ENCODE data around the gene FBXL14.

FBXL14 gene

DNA sequence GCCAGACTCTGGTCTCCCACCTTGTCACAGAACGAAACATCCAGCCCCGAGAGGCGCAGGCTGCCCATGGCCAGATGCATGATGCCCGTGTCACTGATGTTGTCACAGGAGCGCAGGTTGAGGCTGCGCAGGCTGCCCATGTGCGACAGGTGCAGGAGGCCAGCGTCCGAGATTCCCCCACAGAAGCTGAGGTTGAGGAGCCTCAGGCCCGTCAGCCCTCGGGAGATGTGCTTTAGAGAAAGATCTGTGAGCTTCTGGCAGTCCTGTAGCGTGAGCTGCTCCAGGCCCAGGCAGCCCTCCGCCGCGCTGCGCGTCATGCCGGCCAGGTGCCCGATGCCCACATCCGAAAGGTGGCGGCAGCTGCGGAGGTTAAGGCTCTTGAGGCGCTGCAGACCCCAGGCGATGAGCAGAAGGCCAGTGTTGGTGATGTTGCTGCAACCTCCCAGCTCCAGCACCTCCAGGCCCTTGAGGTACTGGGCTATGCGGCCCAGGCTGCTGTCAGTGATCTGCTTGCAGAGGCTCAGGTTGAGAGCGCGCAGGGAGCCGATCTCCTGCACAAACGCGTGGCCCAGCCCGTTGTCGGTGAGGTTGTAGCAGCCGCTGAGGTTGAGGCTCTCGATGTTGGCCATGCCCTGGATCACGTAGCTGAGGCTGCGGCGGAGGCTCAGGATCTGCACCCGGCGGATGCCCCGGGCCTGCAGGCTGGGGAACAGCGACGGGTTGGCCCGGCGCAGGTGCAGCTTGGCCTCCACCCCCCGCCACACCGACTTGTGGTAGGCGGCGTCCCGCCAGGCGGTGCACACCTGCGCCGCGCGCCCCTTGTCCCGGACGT is 991 bp downstream of the FBXL14 start:
- no peak for DNase-seq (ENCODE audit: low spot score)

DNA sequence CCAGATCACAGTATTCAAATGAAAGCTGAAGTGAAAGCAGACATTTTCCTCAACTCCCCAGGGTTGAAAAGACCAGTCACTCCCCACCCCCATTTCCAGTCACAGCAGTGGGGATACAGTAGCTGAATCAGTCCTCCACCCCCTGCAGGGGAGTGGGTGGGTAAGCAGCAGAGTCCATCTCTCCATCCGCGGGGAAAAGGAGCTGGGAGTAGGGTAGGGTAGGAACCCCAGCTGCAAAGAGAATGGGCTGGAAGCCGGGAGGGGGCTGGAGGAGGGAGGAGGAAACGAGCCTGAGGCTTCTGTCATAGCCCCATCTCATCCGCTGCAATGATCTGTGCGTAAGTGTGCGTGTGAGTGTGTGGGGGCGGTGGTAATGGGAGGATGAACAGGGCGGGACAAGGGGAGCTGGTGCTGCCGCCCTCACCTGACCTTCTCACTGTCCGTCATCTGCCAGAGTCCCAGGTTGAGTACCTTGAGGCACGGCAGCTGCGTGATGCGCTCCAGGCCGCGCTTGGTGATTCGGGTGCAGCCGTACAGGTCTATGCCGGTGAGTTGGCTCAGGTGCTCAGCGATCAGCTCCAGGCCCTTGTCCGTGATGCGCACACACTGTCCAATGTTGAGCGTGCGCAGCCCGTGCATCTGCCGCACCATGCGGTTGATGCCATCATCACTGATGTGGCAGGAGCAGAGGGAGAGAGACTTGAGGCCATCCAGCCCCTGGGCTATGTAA is 1.8 kb downstream of the FBXL14 start:
- DNase-seq (ENCODE audit: low spot score): peak; percentile 73

DNA sequence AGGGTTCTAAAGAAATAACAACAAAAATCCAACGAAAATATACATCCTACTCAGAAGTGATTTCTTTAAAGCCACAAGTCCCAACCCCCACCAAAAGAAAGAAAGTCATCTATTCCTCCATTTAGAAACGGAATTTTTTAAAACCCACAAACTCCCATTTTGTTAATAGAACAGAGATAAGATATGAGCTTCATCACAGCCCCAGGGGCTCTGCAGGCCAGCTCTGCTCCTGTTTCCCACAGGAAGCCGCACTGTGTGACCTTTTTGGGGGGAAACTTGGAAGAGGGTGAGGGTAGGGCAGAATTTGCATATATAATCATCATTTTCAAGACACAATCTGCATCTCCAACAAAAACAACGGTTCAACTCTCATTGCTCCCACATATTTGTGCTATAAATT is 2.8 kb downstream of the FBXL14 start:
- DNase-seq (ENCODE audit: low spot score): no peak

DNA sequence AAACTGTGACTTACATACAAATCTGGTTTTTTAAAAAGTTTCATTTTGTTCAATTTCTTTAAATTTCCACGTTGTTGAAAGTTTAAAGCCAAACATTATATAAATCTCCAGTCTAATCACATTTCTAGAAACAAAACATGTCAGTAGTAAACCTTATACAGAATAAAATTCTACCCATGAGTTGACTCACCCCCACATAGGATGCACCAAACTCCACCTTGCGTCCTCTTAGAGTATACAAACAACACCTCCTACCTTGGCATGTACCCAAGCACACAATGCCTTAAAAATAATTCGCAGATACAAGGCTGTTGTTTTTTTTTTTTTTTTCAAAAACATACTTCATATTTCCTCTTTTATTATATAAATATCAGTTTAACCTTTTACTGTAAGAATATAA is 3.3 kb downstream of the FBXL14 start:
- DNase-seq (ENCODE audit: low spot score): no peak

DNA sequence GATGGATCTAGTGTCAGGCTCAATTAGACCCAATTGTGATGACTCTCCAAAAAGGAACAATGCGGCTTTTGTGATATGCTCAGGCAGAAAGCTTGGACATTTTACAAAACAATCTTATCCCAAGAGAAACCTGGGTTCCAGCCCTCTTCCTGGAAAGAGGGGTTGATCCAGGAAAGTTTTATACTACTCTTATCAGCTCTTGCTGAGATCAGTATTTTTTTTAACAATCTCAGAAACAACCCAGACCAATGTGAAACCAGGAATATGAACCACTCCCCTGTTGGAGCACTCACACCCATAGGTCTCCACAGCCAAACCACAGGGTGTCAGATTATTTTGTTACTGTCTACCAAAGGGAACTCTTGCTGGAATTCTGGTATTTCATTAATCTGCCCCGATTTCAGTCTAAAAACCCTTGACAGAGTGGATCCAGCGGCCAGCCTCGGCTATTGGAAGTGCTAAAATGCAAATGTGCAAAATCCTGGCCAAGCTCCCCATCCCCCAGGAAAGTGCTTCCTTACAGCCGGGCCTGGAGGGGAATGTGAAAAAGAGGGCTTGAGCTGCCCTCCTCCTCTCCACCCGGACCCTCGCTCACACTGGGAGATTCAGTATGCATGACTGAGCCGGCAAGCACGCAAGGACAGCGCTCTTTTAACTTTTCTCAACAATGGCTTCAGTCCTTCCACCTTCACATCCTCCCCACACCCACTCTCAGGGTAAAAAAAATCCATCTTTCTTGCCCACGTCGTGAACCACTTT is 4.0 kb downstream of the FBXL14 start:
- DNase-seq (ENCODE audit: low spot score): peak; percentile 71

DNA sequence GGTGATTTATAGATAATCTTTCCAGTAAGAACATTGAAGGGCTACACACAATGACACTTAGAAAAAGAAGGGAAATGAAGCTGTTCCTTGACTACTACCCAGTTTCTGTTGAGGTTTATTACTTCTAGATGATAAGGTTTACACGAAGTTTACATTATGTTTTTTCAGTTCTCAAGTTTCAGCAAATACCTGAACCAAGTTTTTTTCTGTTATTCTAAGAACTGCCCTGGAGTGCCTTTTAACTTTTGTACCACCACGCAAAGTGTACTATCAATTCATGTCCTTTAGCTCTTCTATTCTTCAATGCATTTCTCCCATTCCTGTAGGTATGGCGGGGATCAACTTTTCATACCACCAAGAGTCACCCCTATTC is 5.8 kb downstream of the FBXL14 start:
- DNase-seq (ENCODE audit: low spot score): no peak

DNA sequence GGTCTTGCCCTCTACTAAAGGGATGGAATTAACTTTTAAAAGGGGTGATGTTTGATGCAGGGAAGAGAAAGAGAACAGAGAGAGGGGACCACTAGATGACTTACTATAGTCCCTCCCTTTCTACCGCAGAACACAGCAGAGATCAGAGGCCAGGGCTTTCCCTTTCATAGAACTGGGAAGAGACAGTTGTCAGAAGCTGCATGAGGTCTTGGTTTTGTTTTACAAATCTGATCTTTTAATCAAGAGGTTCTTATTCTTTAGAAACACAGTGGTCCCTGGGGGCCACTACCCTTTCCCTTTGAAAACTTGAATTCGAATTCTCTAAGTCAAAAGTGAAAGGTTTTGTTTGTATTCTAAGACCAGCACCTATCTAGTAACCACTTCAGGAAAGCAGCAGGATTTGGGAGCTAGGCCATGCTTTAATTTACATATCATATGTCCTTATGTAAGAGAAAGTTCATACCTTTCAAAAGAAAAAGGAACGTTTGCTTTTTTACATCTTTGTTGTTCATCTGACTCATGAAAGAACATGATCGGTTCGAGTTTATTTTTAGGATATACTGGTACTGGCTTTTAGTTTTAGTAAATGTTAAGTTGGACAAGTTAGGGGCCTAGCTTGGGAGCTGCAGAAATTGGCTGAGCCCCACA is 6.3 kb downstream of the FBXL14 start:
- DNase-seq (ENCODE audit: low spot score): no peak

DNA sequence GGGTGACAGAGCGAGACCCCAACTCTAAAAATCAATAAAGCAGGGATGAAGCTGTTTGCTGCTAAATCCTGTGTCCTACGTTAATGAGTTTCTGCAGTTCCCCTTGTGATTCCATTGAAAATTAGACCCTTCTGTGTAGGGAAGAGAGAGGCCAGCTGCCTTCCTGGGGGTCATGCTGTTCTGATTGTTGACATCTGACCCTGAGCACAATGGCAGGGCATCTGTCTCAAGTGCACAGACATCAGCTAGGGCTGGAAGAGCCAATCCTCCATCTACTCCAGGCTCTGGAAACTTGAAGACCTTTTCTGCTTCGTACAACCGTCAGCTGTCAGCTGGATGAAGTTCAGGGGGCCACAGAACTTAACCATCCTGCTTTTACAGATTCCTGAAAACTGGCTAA is 10.1 kb downstream of the FBXL14 start:
- DNase-seq (ENCODE audit: low spot score): no peak

DNA sequence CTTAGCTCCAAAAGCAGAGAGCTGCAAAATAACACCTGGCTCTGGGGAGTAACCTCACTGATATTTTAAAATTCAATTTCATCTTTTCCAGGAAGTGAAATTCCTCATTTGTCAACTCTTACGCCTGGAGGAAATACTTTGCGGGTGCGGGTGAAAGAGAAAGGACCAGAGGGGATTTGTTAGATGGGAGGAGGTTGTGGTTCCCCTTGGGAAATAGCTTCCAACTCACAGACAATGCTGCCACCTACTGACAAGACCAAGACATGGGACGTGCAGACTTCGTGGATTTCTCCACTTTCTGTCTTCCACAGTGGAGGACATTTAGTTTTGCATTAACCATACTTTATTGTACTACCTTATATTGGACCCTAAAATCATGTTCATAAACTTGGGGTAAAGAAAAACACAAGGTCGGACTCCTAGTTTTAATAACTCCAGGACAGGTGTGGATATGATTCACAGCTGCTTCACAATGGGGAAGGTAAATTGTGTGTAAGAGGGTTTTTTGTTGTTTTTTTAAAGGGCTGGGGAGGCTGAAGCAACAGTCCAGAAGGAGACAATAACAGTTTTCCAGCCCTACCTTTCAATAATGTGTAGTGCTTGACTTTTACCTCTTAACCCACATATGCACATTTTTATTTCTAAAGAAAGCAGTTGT is 10.8 kb downstream of the FBXL14 start:
- peak; percentile 81 for DNase-seq (ENCODE audit: low spot score)

DNA sequence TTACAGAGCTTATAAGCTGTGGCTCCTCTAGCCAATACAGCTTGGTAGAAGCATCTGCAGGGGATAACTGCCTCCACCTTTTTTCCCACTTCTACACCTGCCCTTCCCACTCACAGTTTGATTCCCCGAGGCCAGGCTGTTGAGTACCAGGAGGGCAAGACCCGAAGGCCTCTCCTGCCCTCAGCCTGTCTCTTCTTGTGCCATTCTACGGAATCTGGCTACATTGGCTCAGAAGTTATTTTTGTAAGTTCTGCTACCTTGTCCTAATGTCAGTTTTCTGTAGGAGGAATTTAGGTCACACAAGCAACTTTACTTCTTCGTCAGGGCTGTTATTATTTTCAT is 11.7 kb downstream of the FBXL14 start:
- DNase-seq (ENCODE audit: low spot score): no peak

DNA sequence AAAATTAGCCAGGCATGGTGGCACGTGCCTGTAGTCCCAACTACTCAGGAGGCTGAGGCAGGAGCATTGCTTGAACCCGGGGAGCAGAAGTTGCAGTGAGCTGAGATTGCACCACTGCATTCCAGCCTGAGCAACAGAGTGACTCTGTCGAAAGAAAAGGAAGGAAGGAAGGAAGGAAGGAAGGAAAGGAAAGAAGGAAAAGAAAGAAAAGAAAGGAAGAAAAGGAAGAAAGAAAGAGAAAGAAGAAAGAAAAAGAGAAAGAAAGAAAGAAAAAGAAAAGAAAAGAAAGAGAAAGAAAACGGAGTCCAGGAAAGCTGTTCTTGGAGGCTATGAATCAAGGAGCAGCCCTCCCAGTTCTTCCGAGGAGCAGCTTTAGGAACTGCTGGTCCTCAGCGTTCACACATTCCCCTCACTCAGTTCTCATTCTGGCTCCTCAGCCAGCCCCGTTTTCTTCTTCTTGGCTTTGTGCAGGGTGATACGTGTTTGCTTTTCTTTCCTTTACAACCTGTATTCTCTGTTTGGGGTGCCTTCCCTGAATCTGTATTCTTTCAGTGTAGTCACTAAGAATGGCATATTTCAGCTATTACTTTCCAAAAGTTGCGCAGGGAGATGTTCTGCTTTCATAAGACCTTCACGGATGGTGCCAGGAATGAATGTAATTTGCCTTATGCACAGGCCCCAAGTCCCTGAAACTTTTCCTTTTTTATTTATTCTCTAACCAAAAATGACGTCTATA is 12.2 kb downstream of the FBXL14 start:
- DNase-seq (ENCODE audit: low spot score): no peak

DNA sequence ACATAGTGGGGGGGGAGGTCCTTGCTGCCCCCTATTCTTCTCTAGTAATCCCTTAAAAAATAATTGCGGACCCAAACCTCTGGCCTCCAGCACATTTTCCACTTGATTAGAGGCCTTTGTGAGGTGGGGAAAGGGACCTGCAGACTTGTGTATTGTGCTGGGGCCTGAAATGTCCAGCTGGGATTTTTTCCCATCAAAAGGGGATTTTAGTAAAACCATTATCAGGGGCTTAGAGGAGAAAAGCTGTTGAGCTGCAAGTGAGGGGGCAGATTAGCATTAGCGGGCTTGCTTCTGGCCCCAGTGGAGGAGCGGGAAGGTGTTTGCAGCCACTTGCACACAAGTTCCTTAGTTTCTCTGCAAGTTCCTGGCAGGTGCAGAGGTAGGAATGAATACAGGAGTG is 13.9 kb downstream of the FBXL14 start:
- no peak for DNase-seq (ENCODE audit: low spot score)

DNA sequence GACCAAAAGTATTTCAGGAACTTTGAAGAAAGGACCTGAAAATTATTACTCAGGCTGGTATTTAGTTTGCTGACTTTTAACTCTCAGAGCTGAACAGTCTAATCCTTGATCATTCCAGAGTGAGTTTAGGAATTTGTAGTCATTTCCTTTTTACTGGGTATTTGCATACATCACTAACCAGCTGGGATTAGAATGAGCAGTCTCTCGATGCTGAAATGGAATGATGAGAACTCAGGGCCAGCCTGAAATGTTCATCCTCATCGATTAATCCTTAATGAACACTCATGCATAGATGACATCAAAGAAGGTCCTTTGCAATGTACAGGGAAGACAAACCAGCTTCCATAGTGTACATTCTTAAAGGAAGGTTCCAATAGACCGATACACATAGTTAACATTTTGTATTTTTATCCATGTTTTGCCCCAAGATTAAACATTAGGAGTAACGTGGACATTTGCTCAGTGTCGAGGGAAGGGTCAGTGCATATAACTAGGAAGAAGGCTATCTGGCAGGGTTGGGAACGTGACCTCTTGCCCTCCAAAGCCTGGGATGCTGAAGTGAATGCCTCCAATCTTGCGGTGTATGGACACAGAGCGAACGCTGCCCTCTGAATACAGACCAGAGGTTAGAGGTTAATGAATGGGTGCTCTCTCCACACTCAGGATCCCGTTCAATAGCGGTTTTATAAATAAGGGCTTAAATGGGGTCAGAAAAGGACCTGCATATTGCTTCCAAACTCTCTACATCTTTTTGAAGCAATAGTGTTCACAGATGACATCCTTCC is 14.5 kb downstream of the FBXL14 start:
- DNase-seq (ENCODE audit: low spot score): no peak

DNA sequence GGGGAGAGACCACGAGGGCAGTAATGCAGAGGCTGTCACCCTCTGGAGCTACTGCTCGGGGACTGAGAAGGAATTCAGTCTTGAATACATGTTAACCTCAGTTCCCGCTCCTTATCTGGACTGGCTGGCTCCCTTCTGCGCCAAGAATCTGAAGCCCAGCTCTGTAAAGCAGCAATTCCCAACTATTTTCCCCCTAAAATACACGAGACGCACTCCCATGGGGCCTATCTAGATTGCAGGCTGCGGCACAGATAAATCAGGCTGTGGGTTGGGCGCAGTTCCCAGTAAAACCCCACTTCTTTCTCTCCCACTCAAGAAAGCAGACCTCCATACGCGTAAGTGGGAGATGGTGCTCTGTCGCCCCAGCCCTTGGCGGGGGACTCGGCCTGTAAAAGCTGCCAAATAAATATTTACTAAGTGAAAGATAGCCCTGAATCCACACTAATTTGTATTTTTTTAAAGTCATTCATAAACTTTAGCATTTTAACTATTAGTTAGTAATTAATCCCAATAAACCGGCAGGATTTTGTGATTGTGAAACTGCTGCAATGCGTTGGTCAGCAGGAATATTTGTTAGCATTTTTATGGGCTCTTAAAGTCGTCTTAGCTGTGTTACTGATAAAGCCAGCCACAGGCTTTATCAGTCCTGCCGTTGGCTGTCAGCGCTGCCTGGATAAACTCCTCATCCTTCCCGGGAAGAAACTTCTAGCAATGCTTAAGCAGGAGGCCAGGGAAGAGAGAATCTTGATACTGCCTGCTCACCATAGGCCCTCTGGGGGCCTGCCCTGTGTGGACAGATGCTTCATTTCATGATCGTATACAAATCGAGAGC is 17.8 kb downstream of the FBXL14 start:
- DNase-seq (ENCODE audit: low spot score): no peak

DNA sequence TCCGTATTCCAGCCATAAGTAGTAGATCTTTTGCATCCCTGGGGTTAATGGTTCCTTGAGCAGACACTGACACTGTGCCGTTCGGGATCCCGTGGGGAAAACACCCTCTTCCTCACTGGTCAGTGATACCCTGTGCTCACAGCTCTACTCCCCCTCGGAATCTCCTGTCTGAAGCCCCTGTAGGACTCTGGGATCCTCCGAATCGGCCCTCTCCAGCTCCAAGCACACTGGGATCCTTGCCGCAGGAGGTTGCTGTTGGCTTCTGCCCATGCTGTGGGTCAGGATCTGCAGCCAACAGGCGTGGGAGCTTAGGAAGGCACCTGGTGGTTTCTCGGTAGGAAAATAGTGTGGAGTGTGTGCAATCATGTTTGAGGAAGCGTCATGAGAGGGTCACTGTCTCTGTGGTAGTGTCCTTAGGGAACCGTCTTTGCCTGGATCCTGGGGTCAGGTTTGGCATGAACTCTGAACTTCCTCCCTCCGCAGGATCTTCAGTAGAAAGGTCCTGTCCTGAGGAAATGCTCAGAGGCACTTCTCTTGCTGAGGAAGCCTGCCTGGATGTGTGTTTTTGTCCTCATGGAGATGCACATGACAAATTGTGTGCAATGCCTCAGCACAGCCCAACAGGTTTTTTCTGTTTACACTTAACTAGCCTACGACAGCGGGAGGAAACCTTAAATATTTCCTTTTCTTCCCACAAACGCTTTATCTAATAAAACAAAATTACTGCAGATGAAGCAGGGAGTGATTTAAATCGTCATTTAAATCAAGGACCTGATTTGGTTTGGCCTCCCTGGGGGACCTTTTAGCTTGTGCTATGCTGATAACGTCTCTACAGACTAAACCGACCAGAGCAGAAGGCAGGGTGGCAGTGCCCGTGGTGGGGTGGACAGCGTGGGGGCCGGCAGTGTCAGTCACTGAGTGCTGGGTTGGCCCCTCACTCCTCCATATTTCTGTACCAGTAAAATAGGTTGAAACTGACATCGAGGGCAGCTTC is 18.7 kb downstream of the FBXL14 start:
- DNase-seq (ENCODE audit: low spot score): no peak

DNA sequence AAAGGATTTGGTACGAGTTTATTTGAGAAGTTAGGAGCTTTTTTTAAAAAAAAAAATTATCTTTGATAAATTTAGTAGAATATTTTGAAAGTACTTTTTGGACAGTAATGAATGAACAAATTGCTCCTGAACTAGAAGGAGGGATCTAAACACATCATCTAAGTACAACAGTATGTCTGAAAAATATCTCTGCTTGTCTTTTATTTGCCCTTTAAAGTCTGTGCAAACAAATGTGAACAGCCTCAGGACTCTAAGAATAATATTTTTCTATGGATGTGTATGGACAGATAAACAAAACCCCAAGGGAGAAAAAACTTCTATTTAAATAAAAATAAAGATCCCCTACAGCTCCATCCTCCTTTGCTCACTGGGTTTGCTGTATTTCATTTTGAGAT is 19.5 kb downstream of the FBXL14 start:
- no peak for DNase-seq (ENCODE audit: low spot score)

DNA sequence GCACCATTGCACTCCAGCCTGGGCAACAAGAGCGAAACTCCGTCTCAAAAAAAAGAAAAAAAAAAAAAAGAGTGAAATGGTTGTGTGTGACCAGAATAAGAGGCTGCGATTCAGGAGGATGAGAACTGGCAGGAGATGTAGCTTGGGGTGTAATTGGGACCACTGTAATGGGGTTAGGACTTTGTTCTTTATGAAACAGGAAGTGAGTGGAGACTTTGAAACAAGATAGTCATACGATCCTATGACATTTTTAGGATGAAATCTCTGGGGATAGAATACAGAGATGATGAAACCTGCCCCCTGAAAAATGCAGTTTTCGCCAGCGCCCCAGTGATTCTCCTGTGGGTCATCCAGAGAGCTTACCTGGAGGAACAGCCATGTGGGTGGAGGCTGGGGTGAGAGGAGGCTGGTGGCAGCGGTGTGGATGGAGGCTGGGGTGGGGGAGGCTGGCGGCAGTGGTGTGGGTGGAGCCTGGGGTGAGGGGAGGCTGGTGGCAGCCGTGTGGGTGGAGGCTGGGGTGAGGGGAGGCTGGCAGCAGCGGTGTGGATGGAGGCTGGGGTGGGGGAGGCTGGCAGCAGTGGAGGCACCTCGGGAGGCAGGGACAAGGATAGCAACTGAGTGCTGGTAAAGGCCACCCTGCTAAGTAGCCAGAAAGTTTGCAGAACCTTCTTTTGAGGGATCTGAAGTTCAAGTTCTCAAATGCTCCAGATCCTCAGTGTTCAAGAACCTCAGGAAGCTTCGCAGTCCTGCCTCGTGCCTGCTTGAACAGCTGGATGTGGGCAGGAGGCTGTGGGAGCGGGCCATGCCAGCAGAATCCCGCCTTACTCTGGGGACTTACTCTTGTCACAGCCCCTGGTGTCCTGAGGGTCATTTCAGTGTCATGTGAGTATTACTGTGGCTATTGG is 20.2 kb downstream of the FBXL14 start:
- DNase-seq (ENCODE audit: low spot score): no peak

All from putamen (tissue), 1 donor.